Adipocyte (in vitro differentiated cells): ENCODE measurements around the gene ECI2.

ENCODE experiments used
- DNase-seq: peaks from one replicate; pipeline ENCODE4 v3.0.0-alpha.2; 2015; ENCODE audit warnings: low read depth
- H3K27me3 ChIP-seq: replicated peaks from 2 replicates; pipeline ENCODE4 v1.7.0; 2013; ENCODE audit warnings: mild to moderate bottlenecking, low read length, moderate library complexity; ENCODE audit not compliant: control insufficient read depth, insufficient read depth
- H3K36me3 ChIP-seq: 2 replicates; pipeline ENCODE4 v1.7.0; 2013; ENCODE audit warnings: low read length, mild to moderate bottlenecking, moderate library complexity; ENCODE audit not compliant: control insufficient read depth, insufficient read depth, severe bottlenecking
- H3K4me1 ChIP-seq: 2 replicates; pipeline ENCODE4 v1.7.0; 2013; ENCODE audit warnings: mild to moderate bottlenecking, low read length, moderate library complexity; ENCODE audit not compliant: control insufficient read depth, insufficient read depth
- H3K4me3 ChIP-seq: 2 replicates; pipeline ENCODE4 v1.7.0; 2013; ENCODE audit warnings: mild to moderate bottlenecking, low read length, moderate library complexity
- H3K9ac ChIP-seq: 2 replicates; pipeline ENCODE4 v1.7.0; 2013; ENCODE audit warnings: mild to moderate bottlenecking, low read length, moderate library complexity
- H3K9me3 ChIP-seq: 2 replicates; pipeline ENCODE4 v1.7.0; 2013; ENCODE audit warnings: mild to moderate bottlenecking, low read length, moderate library complexity; ENCODE audit not compliant: control insufficient read depth

The ECI2 gene

DNA sequence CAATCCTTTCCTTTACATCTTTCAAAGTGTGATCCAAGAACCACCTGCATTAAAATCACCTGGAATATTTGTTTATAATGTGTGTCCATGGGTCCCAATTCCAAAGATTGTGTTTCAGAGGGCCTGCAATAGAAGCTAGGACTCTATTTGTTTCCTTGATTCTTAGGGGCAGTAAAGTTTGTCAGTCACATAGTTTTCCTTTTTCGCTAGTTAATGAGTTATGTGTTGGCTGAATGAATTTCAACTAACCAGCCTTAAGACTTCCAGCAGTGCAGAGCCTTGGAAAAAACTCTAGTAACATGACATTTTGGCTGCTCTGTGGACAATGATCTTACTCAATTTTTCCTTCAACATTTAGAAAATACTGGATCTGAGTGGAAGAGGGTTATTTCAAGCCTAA lies 67.7 kb downstream of the ECI2 start:
- Histone ChIP-seq H3K4me1 (no peaks in the 10 kb centered on the region), H3K9me3 (no peaks in the 10 kb centered on the region), H3K36me3 (peaks cover 36% of the 10 kb centered on the region), H3K4me3 (no peak overlapping the region), H3K27me3 (no peaks in the 10 kb centered on the region), H3K9ac (no peak overlapping the region)
- DNase-seq = no peak

DNA sequence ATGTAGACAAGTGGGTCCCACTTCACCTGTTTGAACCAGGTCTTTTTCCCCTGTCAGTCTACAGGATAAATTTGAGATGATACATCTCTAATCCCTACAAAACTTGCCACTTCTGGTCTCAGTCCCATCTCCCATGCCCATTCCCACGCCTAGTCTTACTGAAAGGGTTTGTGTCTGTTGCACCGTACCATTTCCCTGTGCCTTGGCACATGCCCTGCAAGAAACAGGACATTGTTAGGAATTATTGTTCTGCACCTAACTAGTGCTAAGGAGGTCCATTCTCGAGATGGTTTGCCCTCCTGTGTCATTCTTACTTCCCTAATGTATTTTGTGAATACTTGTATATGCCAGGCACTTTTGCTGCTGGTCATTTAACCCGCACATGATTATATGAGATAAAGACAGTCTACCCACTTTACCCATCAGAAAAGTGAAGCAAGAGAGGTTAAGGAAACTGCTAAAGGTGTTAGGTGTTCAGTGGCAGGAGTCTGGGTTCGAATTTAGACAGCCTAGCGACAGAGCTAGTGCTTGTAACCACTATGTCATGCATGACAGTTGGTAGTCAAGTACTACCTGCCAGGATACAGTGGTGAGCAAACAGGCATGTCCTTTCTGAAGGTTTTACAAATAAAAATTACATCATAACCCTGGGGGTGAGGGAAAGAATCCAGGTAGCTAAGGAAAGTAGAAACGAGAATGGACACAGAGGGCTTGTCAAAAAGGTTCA lies 69.2 kb downstream of the ECI2 start:
- Histone ChIP-seq H3K36me3 (peaks cover 51% of the 10 kb centered on the region), H3K4me1 (no peaks in the 10 kb centered on the region), H3K9me3 (no peaks in the 10 kb centered on the region), H3K9ac (no peak overlapping the region), H3K27me3 (no peaks in the 10 kb centered on the region), H3K4me3 (no peak overlapping the region)
- no peak for DNase-seq
